A549 (cell line): ENCODE data around the gene PBX2. TPM values are rescaled to one million over a fixed set of nuclear protein-coding genes. Genes with fewer than 3 reads are reported as not detected.
"Not testable (repeated sequence)": the region's sequence is repeated elsewhere in the genome, so short reads cannot be mapped to it uniquely, and the experiment has no call there.

Source experiments
- ATAC-seq, 2 experiments: fragments of 200-7000 bp in 1 of 2; fragments of >200 bp in 1 of 2; cut with Nextera tagmentation in 1 of 2; cut with Tn5 transposase in 1 of 2; 3 replicates each; pipeline versions ENCODE4 v1.8.0 to v1.9.1; 2018 to 2020; ENCODE audit warnings: mild to moderate bottlenecking in 1 of 2, moderate library complexity in 1 of 2
- CTCF ChIA-PET: fragments of 300-600 bp; sonication (Branson Sonifier 250); formaldehyde crosslinking; extraction: SDS; loops from one replicate; lab custom pipeline; 2021; ENCODE audit warnings: antibody characterized with exemption, inconsistent platforms; lab: Yijun Ruan, JAX
- POLR2A ChIA-PET: fragments of 350-600 bp; formaldehyde crosslinking; extraction: SDS; loops from one replicate; lab custom pipeline; 2021; ENCODE audit warnings: antibody characterized with exemption, inconsistent platforms; lab: Yijun Ruan, JAX
- DNase-seq, 2 experiments: peaks; one replicate each; pipeline versions ENCODE4 v3.0.0 to v3.0.0-alpha.2; 2011 to 2016; ENCODE audit warnings: low read depth in 1 of 2, low spot score in 1 of 2
- FAIRE-seq: peaks from 2 replicates; lab custom pipeline; 2011; peaks lifted over from hg19 to GRCh38; lab: Jason Lieb, UNC
- H3K27ac ChIP-seq, 2 experiments: fragments of >200 bp; sonication (Bioruptor Twin); formaldehyde crosslinking; 3 replicates each; pipeline ENCODE4 v1.5.1; 2016 to 2017
- H3K4me1 ChIP-seq: fragments of >200 bp; sonication (Bioruptor Twin); formaldehyde crosslinking; 3 replicates; pipeline ENCODE4 v1.6.1; 2016
- H3K4me2 ChIP-seq: fragments of >200 bp; sonication (Bioruptor Twin); formaldehyde crosslinking; 3 replicates; pipeline ENCODE4 v1.6.1; 2016
- H3K4me3 ChIP-seq: fragments of >200 bp; sonication (Bioruptor Twin); formaldehyde crosslinking; 3 replicates; pipeline ENCODE4 v1.5.1; 2016
- H3K9me3 ChIP-seq: fragments of >200 bp; sonication (Bioruptor Twin); formaldehyde crosslinking; 3 replicates; pipeline ENCODE4 v1.6.1; 2016
- CHD2 ChIP-seq: fragments of 150-350 bp; IDR thresholded peaks from 2 replicates; pipeline ENCODE4 v1.6.1; 2014; ENCODE audit warnings: low read length; ENCODE audit not compliant: partially characterized antibody
- CHD4 ChIP-seq: fragments of 200-600 bp; sonication (generic); IDR thresholded peaks from 2 replicates; pipeline ENCODE4 v1.6.1; 2016; ENCODE audit warnings: antibody characterized with exemption, mild to moderate bottlenecking, borderline replicate concordance
- EP300 ChIP-seq, 2 experiments: fragments of >200 bp; sonication (Bioruptor Twin); formaldehyde crosslinking; IDR thresholded peaks; 2 replicates in 1 of 2; 3 replicates in 1 of 2; pipeline ENCODE4 v1.6.1; 2016 to 2017
- ESRRA ChIP-seq: fragments of 150-350 bp; IDR thresholded peaks from 2 replicates; pipeline ENCODE4 v1.6.1; 2014; ENCODE audit warnings: mild to moderate bottlenecking, low read length, borderline replicate concordance
- FOSB ChIP-seq: fragments of 250-450 bp; sonication (Bioruptor Pico); IDR thresholded peaks from 2 replicates; pipeline ENCODE4 v1.5.0; 2020; ENCODE audit warnings: mild to moderate bottlenecking, moderate library complexity
- MAZ ChIP-seq: fragments of 150-350 bp; IDR thresholded peaks from 2 replicates; pipeline ENCODE4 v1.6.1; 2014; ENCODE audit warnings: antibody characterized with exemption, low read depth, low read length, borderline replicate concordance
- POLR2AphosphoS2 ChIP-seq: conservative IDR thresholded peaks from 2 replicates; pipeline ENCODE4 v1.6.1; 2012; ENCODE audit warnings: low read length, improper control_type of control experiment, inconsistent platforms
- RAD21 ChIP-seq, 2 experiments: fragments of >200 bp in 1 of 2; sonication (Bioruptor Twin) in 1 of 2; formaldehyde crosslinking in 1 of 2; IDR thresholded peaks in 1 of 2; conservative IDR thresholded peaks in 1 of 2; 2 replicates in 1 of 2; 3 replicates in 1 of 2; pipeline ENCODE4 v1.6.1; 2012 to 2018; ENCODE audit warnings: inconsistent platforms in 1 of 2
- RFX5 ChIP-seq: fragments of 450-650 bp; IDR thresholded peaks from 2 replicates; pipeline ENCODE4 v1.7.1; 2014; ENCODE audit warnings: antibody characterized with exemption, mild to moderate bottlenecking, moderate library complexity
- USF2 ChIP-seq: fragments of 450-650 bp; IDR thresholded peaks from 2 replicates; pipeline ENCODE4 v1.6.1; 2014; ENCODE audit warnings: antibody characterized with exemption
- ZC3H11A ChIP-seq: fragments of 450-650 bp; IDR thresholded peaks from 2 replicates; pipeline ENCODE4 v1.6.1; 2014; ENCODE audit warnings: antibody characterized with exemption, mild to moderate bottlenecking
- WGBS: methylation state at CpG from one replicate; pipeline ENCODE4 v1.1.6; 2017; ENCODE audit errors: missing lambda C conversion rate; 5-methylcytosine and 5-hydroxymethylcytosine counted together
- polyA plus RNA-seq, 4 experiments: library from polyadenylated mRNA; depleted of rRNA in 3 of 4; stranded (reverse); fragments of >200 nt; fragmentation: RNase III in 1 of 4; extraction: RNeasy Plus Mini Kit Qiagen cat#74134 plus additional on column Dnase treatment in 1 of 4; gene quantifications; 2 replicates in 3 of 4; 3 replicates in 1 of 4; pipeline ENCODE4 v1.2.3, GENCODE V29; 2011 to 2017
- TF ChIP-seq, protein P1 (sequence below): IDR thresholded peaks from 2 replicates; pipeline ENCODE4 v1.6.1; 2012

PBX2 gene
- polyA plus RNA-seq, 2 of the 4 experiments (the other 2 are of a cell fraction), result 27.0 to 30.8 TPM

DNA sequence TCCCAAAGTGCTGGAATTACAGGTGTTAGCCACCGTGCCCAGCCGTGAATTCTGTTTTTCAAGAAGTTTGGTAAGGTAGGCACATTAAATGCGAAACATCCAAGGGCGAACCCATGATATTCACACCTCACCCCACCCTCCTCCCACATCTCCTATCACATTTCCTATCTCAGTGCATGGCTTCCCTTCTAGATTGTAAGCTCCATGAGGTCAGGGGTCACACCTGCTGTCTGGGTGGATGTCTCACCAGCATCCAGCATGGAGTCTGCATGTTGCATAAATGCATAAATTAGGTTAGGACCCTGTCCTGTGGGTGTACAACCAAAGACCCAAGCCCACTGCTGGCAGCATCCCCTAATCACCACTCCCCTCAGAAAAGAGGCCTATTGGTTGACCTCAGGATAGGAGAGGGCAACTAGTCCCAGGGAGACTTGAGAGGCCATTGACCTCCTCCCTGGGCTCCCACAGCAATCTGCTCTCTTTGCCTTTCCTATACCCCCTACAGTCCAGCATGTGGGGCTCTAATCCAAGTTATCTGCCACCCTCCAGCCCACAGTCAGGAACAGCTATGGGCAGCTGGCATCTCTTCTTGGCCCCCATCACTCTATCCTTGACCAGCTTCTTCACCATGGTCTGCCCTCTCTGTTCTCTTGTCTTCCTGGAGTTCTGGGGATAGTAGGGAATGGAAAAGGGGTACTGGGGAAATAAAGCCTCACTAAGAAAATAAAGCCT is 42.4 kb downstream of the PBX2 start:
- WGBS, result 90% methylated on average over 4 of the region's 4 CpGs
- FAIRE-seq (no peak), DNase-seq (no peak), ATAC-seq (peak in 1 of 2 experiments; percentile 52; a peak in 3 of 6 replicates)
- POLR2A ChIA-PET, result no interaction called here
- no peak overlapping the region for H3K4me2 ChIP-seq
- H3K4me1 ChIP-seq, result peaks cover 8% of the 10 kb centered on the region; the same call in 2 of the 3 replicates
- CTCF ChIA-PET, result interaction anchor here (4.2 kb wide), 1 partner anchor 29 kb away, joined by 15 read pairs; no protein-coding TSS in a partner anchor
- H3K4me3 ChIP-seq, result no peak overlapping the region
- H3K9me3 ChIP-seq, result no peaks in the 10 kb centered on the region
- 0 out of 5 replicates have a peak, but pooled peaks of 1 of the 2 experiments have one; percentile 16 for TF ChIP-seq RAD21 (conservative IDR thresholded peaks at IDR 0.05 in 1 of 2, IDR thresholded peaks at IDR 0.05 in 1 of 2)
- TF ChIP-seq FOSB (CRISPR knock-in tag), result no peak
- H3K27ac ChIP-seq, result no peak overlapping the region

GRCh38 chr6:32146687-32147086 is 43.3 kb downstream of the PBX2 start:
- peak overlapping the region; percentile 55 to 65; a peak in 4 of 6 replicates for H3K27ac ChIP-seq
- DNase-seq, result no peak
- TF ChIP-seq CHD4, result no peak
- no peak for TF ChIP-seq USF2
- ATAC-seq, result no peak
- 57% methylated on average over 4 of the region's 4 CpGs for WGBS
- H3K4me2 ChIP-seq, result peak overlapping the region; percentile 16; the same call in 1 of the 3 replicates
- FAIRE-seq, result no peak
- peaks cover 8% of the 10 kb centered on the region; the same call in 2 of the 3 replicates for H3K4me1 ChIP-seq
- no peaks in the 10 kb centered on the region for H3K9me3 ChIP-seq
- no peak overlapping the region for H3K4me3 ChIP-seq
- POLR2A ChIA-PET, result no interaction called here
- CTCF ChIA-PET, result interaction anchor here (4.2 kb wide), 1 partner anchor 29 kb away, joined by 15 read pairs; no protein-coding TSS in a partner anchor

GRCh38 chr6:32146287-32146686 is 43.7 kb downstream of the PBX2 start:
- WGBS, result 96% methylated on average over 1 of the region's 1 CpG
- Histone ChIP-seq H3K4me1 (peaks cover 8% of the 10 kb centered on the region; the same call in 2 of the 3 replicates), H3K4me3 (no peak overlapping the region), H3K4me2 (peak overlapping the region; percentile 16; the same call in 2 of the 3 replicates), H3K9me3 (no peaks in the 10 kb centered on the region), H3K27ac (peak overlapping the region; percentile 55 to 65; a peak in 4 of 6 replicates)
- TF ChIP-seq POLR2AphosphoS2 (no peak), CHD2 (no peak), ZC3H11A (no peak), EP300 (IDR thresholded peaks at IDR 0.05) (no peak), RFX5 (no peak), MAZ (no peak), ESRRA (no peak)
- TF ChIP-seq, protein P1, sequence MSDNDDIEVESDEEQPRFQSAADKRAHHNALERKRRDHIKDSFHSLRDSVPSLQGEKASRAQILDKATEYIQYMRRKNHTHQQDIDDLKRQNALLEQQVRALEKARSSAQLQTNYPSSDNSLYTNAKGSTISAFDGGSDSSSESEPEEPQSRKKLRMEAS, result no peak
- no peak for DNase-seq
- ChIA-PET POLR2A (no interaction called here), CTCF (interaction anchor here (4.2 kb wide), 1 partner anchor 28 kb away, joined by 15 read pairs; no protein-coding TSS in a partner anchor)
- no peak for ATAC-seq
- no peak for FAIRE-seq

DNA sequence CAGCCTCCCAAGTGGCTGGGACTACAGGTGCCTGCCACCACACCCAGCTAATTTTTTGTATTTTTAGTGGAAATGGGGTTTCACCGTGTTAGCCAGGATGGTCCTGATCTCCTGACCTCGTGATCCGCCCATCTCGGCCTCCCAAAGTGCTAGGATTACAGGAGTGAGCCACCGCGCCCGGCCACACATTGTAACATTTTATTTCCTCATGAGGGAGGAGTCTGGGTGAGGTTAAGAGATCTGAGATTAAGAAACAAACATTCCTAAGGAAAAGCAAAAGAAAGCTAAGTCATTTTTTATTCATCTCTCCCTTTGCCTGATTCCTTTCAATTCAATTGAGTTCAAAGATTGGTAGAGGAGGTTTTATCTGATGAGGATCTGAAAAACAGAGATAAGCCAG is 45.8 kb downstream of the PBX2 start:
- H3K27ac ChIP-seq, POLR2A ChIA-PET, H3K4me3 ChIP-seq, H3K9me3 ChIP-seq, H3K4me2 ChIP-seq, DNase-seq, FAIRE-seq, H3K4me1 ChIP-seq, ATAC-seq: not testable (repeated sequence)
- WGBS, result 75% methylated on average over 7 of the region's 7 CpGs
- CTCF ChIA-PET, result interaction anchor here (1.0 to 4.2 kb wide), 2 partner anchors 11 to 26 kb away, joined by 3 to 15 read pairs; no protein-coding TSS in a partner anchor
